ENCODE results near the gene MT1X.
"Not testable (repeated sequence)": the region's sequence is repeated elsewhere in the genome, so short reads cannot be mapped to it uniquely, and the experiment has no call there.

GRCh38 chr16:56672171-56672570 is 10.1 kb upstream of the MT1X start:
- not testable (repeated sequence) for TF ChIP-seq CTCF (conservative IDR thresholded peaks at IDR 0.05; ENCODE audit: low read depth, low read length); EZH2 (IDR thresholded peaks at IDR 0.05; ENCODE audit: borderline replicate concordance, low read depth, low read length, poor library complexity, severe bottlenecking)
